Left renal cortex interstitium (tissue), 4 donors: ENCODE results near the gene ADARB2. TPM values are rescaled to one million over a fixed set of nuclear protein-coding genes. Genes with fewer than 3 reads are reported as not detected.
"Not testable (repeated sequence)": the region's sequence is repeated elsewhere in the genome, so short reads cannot be mapped to it uniquely, and the experiment has no call there.

Source experiments
- DNase-seq, 4 donors: peaks; one replicate each; pipeline ENCODE4 v3.0.0-alpha.2; 2013; ENCODE audit warnings: low read depth in 4 of 4, low spot score in 2 of 4, missing footprints in 1 of 4
- polyA plus RNA-seq, 4 donors: library from polyadenylated mRNA; unstranded; fragments of 120-200 nt; gene quantifications; one replicate each; pipeline ENCODE4 v1.2.1, GENCODE V29; 2013; ENCODE audit not compliant: insufficient read length in 4 of 4

The ADARB2 gene
- 1 to 10 TPM; 1.2 to 2.0 (median 1.3) TPM for polyA plus RNA-seq

DNA sequence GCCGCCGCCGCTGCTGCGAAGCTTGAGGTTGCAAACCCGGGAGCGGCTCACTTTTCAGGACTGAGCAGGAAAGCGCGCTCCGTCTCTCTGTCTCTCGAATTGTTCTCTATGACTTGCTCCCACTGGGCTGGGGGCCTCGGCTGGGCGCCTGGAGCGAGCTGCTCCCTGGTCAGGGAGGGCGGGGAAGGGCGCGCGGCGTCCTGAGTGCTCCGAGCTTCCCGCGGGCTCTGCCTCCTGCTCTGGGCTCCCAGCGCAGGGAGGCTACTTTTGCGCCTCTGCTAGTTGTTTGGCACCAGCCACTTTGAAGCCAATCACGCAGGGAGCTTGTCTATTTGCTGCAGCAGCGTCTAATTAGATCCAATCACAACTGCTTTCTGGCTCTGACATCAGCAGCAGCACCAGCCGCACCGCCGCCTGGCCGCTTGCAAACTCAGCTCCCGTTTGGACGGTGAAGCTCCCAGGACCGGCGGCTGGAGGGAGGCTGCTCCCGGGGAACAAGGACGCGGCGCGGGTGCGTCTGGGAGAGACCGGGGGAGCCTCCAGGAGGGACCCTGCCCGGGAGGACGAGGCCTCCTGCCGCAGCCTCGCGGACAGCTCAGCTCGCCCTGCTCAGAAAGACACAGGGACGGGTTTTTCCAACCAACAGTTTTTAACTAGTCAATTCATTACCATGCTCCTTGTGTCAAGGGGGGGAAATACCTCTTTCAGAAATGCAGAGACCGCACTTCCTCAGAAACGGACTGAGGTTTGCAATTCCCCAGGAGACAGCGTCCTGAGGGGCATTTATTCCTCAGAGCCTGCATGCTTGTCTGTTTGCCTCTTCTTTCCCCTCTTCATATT, at the start of gene ADARB2:
Gene ADARB2 (minus strand): TSS at position 304 of the 840 bp plus-strand sequence.
- peak; percentile 43 to 59 (median 50) for DNase-seq

- DNase-seq: no peak
These were observed 48.5 kb upstream of the ADARB2 start for GRCh38 chr10:1785835-1786234.

GRCh38 chr10:1782841-1783240, 45.5 kb upstream of the ADARB2 start:
- DNase-seq: no peak

DNA sequence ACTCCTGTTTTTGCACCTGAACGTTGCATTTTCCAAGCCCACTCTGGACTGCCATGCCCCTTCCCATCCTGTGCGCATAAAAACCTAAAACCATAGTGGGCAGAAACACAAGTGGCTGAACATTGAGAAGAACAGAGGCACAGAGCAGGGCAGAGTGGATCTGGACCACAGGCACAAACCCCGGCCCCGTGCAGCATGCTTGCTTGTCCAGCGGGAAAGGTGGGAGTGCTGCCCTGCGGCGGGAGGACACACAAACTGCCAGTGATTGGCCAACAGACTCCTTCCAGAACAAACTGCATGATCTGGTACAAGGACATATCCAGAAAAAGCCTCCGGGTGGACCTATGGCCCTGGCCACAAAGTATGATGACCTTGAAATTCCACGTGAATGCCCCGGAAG, 42.5 kb upstream of the ADARB2 start:
- DNase-seq: no peak

DNA sequence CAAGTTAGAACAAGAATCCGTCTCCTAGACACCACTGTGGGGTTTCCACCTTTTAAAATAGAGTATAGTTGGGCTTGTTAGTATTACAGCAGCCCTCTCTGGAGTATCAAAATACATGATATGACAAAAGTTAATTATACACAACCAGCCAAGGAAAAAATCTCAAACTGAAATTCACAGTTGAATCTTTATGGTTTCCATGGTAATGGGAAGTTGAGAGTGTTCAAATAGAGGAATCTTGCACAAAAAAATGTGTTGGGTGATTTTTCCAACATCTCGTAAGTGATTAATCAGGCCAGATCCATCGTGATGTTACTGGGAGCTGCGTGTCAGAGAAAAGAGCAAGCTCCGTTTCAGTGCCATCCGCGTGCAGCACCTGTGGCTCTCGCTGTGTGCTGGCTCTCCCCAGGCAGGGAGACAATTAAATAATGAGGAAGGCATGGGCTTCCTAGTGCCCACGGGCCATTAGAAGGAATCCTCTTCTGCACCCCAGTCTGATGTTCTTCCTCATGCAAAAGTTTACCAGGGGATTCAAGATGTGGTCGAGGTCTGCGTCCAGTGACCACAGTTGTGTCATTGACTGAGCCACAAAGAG, 41.1 kb upstream of the ADARB2 start:
- DNase-seq: no peak

- no peak for DNase-seq
These were observed 38.9 kb upstream of the ADARB2 start for GRCh38 chr10:1776127-1776662.

DNA sequence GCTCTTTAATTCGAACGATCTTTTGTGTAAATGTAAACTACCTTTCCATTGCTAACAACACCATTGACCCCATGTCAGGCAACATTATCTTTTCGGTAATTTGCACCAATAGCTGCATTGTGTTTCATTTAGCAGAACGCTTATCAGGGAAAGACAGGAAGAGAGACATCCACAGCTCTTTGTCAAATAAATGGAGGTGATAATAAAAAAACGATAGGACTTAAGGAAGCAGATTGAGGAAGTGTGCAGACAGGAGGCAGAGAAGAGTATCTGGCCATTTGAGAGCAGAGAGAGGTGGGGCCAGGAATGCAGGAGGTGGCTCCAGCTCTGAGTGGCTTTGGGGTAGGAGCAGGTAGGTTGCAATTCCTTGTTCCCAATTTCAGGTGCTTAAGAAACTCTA, 37.5 kb upstream of the ADARB2 start:
- no peak for DNase-seq

DNA sequence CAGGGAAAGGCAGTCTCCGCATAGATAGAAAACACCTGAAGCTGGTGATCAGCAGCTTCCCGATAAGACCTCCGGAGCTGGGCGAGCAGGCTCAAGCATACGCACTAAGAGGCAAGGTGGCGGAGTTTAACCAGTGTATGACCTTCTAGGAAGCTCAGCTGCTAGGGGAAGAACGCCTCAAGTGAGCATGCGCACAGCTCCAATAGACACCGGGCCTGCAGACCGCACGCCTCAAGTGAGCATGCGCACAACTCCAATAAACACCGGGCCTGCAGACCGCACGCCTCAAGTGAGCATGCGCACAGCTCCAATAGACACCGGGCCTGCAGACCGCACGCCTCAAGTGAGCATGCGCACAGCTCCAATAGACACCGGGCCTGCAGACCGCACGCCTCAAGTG, 35.9 kb upstream of the ADARB2 start:
- DNase-seq: not testable (repeated sequence)

DNA sequence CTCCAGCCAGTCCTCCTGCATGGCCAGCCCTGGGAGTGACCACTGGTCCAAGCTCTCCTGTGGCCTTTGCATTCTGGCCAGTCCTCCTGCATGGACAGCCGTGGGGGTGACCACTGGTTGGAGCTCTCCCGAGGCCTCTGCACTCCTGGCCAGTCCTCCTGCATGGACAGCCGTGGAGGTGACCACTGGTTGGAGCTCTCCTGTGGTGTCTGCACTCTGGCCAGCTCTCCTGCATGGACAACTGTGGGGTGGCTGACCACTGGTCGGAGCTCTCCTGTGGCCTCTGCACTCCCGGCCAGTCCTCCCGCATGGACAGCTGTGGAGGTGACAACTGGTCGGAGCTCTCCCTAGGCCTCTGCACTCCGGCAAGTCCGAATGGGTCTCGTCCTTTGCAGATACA, 28.7 kb upstream of the ADARB2 start:
- DNase-seq: no peak

GRCh38 chr10:1762076-1762475, 24.8 kb upstream of the ADARB2 start:
- no peak for DNase-seq

- DNase-seq: no peak
These were observed 17.3 kb upstream of the ADARB2 start for GRCh38 chr10:1754506-1755153.

DNA sequence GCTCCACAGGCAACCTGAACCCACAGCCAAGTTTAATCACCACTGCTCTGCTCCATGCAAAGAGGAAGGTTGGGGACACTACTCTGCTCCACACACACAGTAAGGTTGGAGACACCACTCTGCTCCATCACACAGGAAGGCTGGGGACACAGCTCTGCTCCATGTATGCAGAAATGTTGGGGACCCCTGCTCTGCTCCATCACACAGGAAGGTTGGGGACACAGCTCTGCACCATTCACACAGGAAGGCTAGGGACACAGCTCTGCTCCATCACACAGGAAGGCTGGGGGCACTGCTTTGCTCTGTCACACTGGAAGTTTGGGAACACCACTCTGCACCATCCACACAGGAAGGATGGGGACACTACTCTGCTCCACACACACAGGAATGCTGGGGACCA, 14.8 kb upstream of the ADARB2 start:
- DNase-seq: no peak

- no peak for DNase-seq
These were observed 10.3 kb upstream of the ADARB2 start for GRCh38 chr10:1747590-1748157.

GRCh38 chr10:1746796-1747195, 9.5 kb upstream of the ADARB2 start:
- DNase-seq: no peak

GRCh38 chr10:1745780-1746456, 8.6 kb upstream of the ADARB2 start:
- no peak for DNase-seq

- DNase-seq: no peak
These were observed 7.2 kb upstream of the ADARB2 start for GRCh38 chr10:1744524-1744923.

GRCh38 chr10:1743141-1743540, 5.8 kb upstream of the ADARB2 start:
- no peak for DNase-seq

DNA sequence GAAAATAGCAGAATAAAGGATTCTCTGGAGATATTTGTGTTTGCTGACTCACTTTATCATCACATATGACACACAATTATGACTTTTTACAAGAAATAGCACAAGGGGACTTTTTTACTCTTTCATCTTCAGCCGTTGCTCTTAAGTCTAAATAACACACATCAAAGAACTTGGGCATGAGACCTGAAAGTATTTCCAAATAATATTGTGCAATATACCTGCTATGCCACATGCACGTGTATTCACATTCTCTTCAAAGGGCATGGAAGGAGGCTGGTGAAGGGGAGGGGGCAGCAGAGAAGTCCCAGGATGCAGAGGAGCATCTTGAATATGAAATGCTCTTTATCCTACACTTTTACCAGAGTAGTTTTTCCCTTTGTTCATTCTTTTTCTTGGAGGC, 4.1 kb upstream of the ADARB2 start:
- no peak for DNase-seq

GRCh38 chr10:1739751-1740150, 2.4 kb upstream of the ADARB2 start:
- no peak for DNase-seq

DNA sequence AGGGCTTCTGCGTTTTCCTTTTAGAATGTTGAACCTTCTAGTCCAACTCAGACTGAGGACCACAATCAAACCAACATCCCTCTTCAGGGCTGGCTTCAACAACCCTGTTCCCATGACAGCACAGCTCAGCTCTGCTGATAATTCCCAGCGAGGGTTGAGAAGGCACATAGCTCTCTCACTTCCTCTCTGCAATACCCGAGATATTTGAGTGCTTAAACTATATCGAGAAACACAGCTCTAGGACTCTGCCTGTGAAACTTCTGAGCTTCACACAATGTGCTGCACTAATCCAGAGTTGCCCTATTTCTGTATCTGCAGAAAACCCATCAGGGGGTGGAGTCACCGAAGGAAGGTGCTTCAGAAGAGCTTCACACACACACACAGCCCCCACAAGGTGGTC, 1.6 kb upstream of the ADARB2 start:
- no peak for DNase-seq

GRCh38 chr10:1736972-1737221, 428 bp downstream of the ADARB2 start:
- no peak for DNase-seq
